Vagina (tissue), 2 donors: Measurements from ENCODE around the gene PRKAG2. TPM values are rescaled to one million over a fixed set of nuclear protein-coding genes. Genes with fewer than 3 reads are reported as not detected.

Source experiments
- DNase-seq, 2 donors: peaks; one replicate each; pipeline ENCODE4 v3.0.0-alpha.2; 2017; ENCODE audit errors: extremely low spot score in 2 of 2
- H3K27ac ChIP-seq: fragments of 200-600 bp; sonication (generic); one replicate; pipeline ENCODE4 v1.5.1; 2019
- H3K27me3 ChIP-seq: fragments of 200-600 bp; sonication (generic); one replicate; pipeline ENCODE4 v1.5.1; 2019
- H3K36me3 ChIP-seq, 2 donors: fragments of 200-600 bp; sonication (generic); one replicate each; pipeline ENCODE4 v1.5.1; 2017 to 2019
- H3K4me1 ChIP-seq: fragments of 200-600 bp; sonication (generic); one replicate; pipeline ENCODE4 v1.5.1; 2019
- H3K4me3 ChIP-seq, 2 donors: fragments of 200-600 bp; sonication (generic); 1 replicate in 1 of 2; 2 replicates in 1 of 2; pipeline ENCODE4 v1.5.1; 2016 to 2019
- H3K9me3 ChIP-seq: fragments of 200-600 bp; sonication (generic); one replicate; pipeline ENCODE4 v1.5.1; 2019
- CTCF ChIP-seq, 3 experiments: fragments of 450-650 bp in 2 of 3; fragments of 200-600 bp in 1 of 3; sonication (generic) in 1 of 3; IDR thresholded peaks; one replicate each; pipeline ENCODE4 v1.5.1; 2017 to 2019; ENCODE audit warnings: antibody characterized with exemption in 3 of 3, mild to moderate bottlenecking in 2 of 3, moderate library complexity in 2 of 3
- POLR2A ChIP-seq, 2 donors: fragments of 450-650 bp; IDR thresholded peaks; one replicate each; pipeline ENCODE4 v1.6.1; 2017; ENCODE audit warnings: antibody characterized with exemption in 2 of 2, mild to moderate bottlenecking in 2 of 2, moderate library complexity in 2 of 2
- POLR2AphosphoS5 ChIP-seq, 2 donors: sonication (generic); formaldehyde crosslinking; IDR thresholded peaks; one replicate each; pipeline ENCODE4 v1.9.0; 2017; ENCODE audit warnings: antibody characterized with exemption in 2 of 2, mild to moderate bottlenecking in 2 of 2, low read depth in 1 of 2; ENCODE audit not compliant: insufficient read depth in 1 of 2
- intact Hi-C: fragments of 100-400 bp; cut with DNase I; formaldehyde crosslinking; loops from one replicate; pipeline ENCODE4 v1.15.1; 2023
- total RNA-seq: library from RNA; depleted of rRNA; stranded (reverse); fragments of >200 nt; gene quantifications from one replicate; pipeline ENCODE4 v1.2.3, GENCODE V29; 2016

PRKAG2 gene
- total RNA-seq, 1 donor from 2014 or later, result 25.0 TPM

- peak overlapping the region; percentile 81 for H3K27ac ChIP-seq
Measured at GRCh38 chr7:151796091-151796870, 80.6 kb downstream of the PRKAG2 start.

GRCh38 chr7:151795168-151795811, 81.6 kb downstream of the PRKAG2 start:
- no peak overlapping the region for H3K27ac ChIP-seq
- H3K9me3 ChIP-seq, result no peaks in the 10 kb centered on the region
- no peak for DNase-seq
- no peak overlapping the region for H3K4me3 ChIP-seq
- TF ChIP-seq CTCF (IDR thresholded peaks at IDR 0.05) (no peak), POLR2A (IDR thresholded peaks at IDR 0.05) (no peak), POLR2AphosphoS5 (IDR thresholded peaks at IDR 0.05; ENCODE audit: insufficient read depth in 1 of 2, low read depth in 1 of 2) (no peak)
- intact Hi-C loops, result no loop called here
- peaks cover 30% of the 10 kb centered on the region for H3K4me1 ChIP-seq
- H3K36me3 ChIP-seq, result no peaks in the 10 kb centered on the region
- no peaks in the 10 kb centered on the region for H3K27me3 ChIP-seq

More at GRCh38 chr7:151796091-151796870, 80.6 kb downstream of the PRKAG2 start:
- intact Hi-C loops, result no loop called here
- Histone ChIP-seq H3K9me3 (no peaks in the 10 kb centered on the region), H3K4me1 (peaks cover 30% of the 10 kb centered on the region), H3K36me3 (no peaks in the 10 kb centered on the region), H3K27me3 (no peaks in the 10 kb centered on the region), H3K4me3 (no peak overlapping the region)
- no peak for TF ChIP-seq POLR2A (IDR thresholded peaks at IDR 0.05)
- TF ChIP-seq POLR2AphosphoS5 (IDR thresholded peaks at IDR 0.05; ENCODE audit: insufficient read depth in 1 of 2, low read depth in 1 of 2), result peak in 1 of 2 donors; percentile 48
- no peak for TF ChIP-seq CTCF (IDR thresholded peaks at IDR 0.05)
- no peak for DNase-seq

GRCh38 chr7:151794508-151795167, 82.3 kb downstream of the PRKAG2 start:
- Histone ChIP-seq H3K4me3 (no peak overlapping the region), H3K36me3 (no peaks in the 10 kb centered on the region), H3K27ac (no peak overlapping the region), H3K9me3 (no peaks in the 10 kb centered on the region), H3K27me3 (no peaks in the 10 kb centered on the region), H3K4me1 (peaks cover 30% of the 10 kb centered on the region)
- DNase-seq, result no peak
- intact Hi-C loops, result no loop called here
- TF ChIP-seq CTCF (IDR thresholded peaks at IDR 0.05) (no peak), POLR2A (IDR thresholded peaks at IDR 0.05) (no peak), POLR2AphosphoS5 (IDR thresholded peaks at IDR 0.05; ENCODE audit: insufficient read depth in 1 of 2, low read depth in 1 of 2) (no peak)

- no peaks in the 10 kb centered on the region for H3K36me3 ChIP-seq
- no peak overlapping the region for H3K4me3 ChIP-seq
- no peaks in the 10 kb centered on the region for H3K9me3 ChIP-seq
- no peak overlapping the region for H3K27ac ChIP-seq
- H3K4me1 ChIP-seq, result peaks cover 30% of the 10 kb centered on the region
- H3K27me3 ChIP-seq, result no peaks in the 10 kb centered on the region
- intact Hi-C loops, result no loop called here
- TF ChIP-seq CTCF (IDR thresholded peaks at IDR 0.05) (no peak), POLR2AphosphoS5 (IDR thresholded peaks at IDR 0.05; ENCODE audit: insufficient read depth in 1 of 2, low read depth in 1 of 2) (no peak), POLR2A (IDR thresholded peaks at IDR 0.05) (no peak)
- no peak for DNase-seq
Measured at GRCh38 chr7:151793991-151794507, 82.9 kb downstream of the PRKAG2 start.
